Activated B cell treated with CpG ODN at 0.5 μM for 24 hours (primary cell): ENCODE results near the gene VAT1. TPM values are rescaled to one million over a fixed set of nuclear protein-coding genes. Genes with fewer than 3 reads are reported as not detected.
A peak's percentile ranks its signal among the peaks of the same experiment; 100 is the strongest.

ENCODE experiments used
- ATAC-seq: fragments of 200-7000 bp; cut with Tn5 transposase; one replicate; pipeline ENCODE4 v1.10.0; 2021; ENCODE audit warnings: low read depth, mild to moderate bottlenecking, moderate library complexity
- CTCF ChIA-PET: fragments of 350-600 bp; sonication (Branson Sonifier 250); formaldehyde crosslinking; loops from one replicate; lab custom pipeline; 2021; ENCODE audit warnings: antibody characterized with exemption; lab: Charles Lee
- POLR2A ChIA-PET: fragments of 350-600 bp; sonication (Branson Sonifier 250); formaldehyde crosslinking; loops from one replicate; lab custom pipeline; 2021; ENCODE audit warnings: antibody characterized with exemption; lab: Charles Lee
- DNase-seq: peaks from one replicate; pipeline ENCODE4 v3.0.0; 2022
- H3K27ac Mint-ChIP-seq: one replicate; pipeline ENCODE4 v1.8.0; 2020; ENCODE audit warnings: mixed read lengths
- H3K27me3 Mint-ChIP-seq: one replicate; pipeline ENCODE4 v1.8.0; 2021; ENCODE audit warnings: mixed read lengths
- H3K36me3 Mint-ChIP-seq: one replicate; pipeline ENCODE4 v1.8.0; 2021; ENCODE audit warnings: low read depth, mixed read lengths
- H3K4me1 Mint-ChIP-seq: one replicate; pipeline ENCODE4 v1.8.0; 2021; ENCODE audit warnings: mixed read lengths
- H3K4me3 Mint-ChIP-seq: one replicate; pipeline ENCODE4 v1.8.0; 2020; ENCODE audit warnings: mild to moderate bottlenecking, mixed read lengths
- H3K9me3 Mint-ChIP-seq: one replicate; pipeline ENCODE4 v1.8.0; 2020; ENCODE audit warnings: mixed read lengths
- CTCF ChIP-seq: fragments of 200-600 bp; IDR thresholded peaks from one replicate; pipeline ENCODE4 v1.8.0; 2022; ENCODE audit warnings: antibody characterized with exemption, mild to moderate bottlenecking
- intact Hi-C: fragments of 100-400 bp; cut with micrococcal nuclease; formaldehyde crosslinking; loops from one replicate; pipeline ENCODE4 v1.15.1; 2024
- total RNA-seq: library from RNA; stranded (reverse); gene quantifications from 2 replicates; pipeline ENCODE4 v1.2.3, GENCODE V29; 2022

VAT1 gene
- total RNA-seq, 1 donor from 2014 or later = 34.4 TPM

DNA sequence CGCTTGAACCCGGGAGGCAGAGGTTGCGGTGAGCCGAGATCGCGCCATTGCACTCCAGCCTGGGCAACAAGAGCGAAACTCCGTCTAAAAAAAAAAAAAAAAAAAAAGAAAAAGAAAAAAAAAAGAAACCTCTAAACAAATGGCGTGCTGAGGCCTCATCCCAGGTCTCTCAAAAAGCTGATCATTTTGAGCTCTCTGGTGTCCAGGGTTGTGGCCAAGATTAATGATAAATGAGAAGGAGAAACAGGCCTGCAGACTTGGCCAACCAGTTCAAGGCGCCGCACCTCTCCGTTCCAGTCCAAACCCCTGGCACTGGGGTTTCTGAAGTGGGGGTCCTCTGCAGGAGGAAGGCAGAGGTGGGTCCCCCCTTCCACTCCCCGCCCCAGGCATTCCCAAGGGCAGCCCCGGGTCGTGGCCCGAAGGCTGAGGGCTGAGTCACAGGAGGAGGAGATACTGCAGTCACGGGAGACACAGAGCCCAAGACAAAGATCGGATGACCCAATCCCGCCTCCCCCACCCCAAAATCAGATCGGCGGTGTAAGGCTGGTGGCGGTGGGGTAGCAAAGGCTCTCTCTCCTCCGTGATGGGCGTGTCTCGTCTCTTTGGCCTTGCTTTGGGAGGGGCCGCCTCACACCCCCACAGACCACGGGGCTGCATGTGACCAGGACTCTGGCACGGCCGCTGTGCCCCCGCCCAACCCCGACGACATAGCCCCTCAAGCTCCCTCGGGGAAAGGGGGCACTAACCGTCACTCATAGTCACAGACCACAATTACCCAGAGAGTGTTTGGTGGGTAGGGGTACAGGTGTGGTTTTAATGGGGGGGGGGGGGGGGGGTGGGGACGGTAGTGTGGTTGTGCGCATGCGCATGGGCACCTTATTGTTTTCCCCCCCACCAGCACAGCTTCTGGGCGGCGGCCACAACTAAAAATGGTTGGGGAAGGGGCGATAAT lies 1.1 kb downstream of the VAT1 start:
- Mint-ChIP-seq H3K4me3 (peak overlapping the region; percentile 92), H3K27ac (peak overlapping the region; percentile 78), H3K9me3 (no peaks in the 10 kb centered on the region), H3K27me3 (no peaks in the 10 kb centered on the region), H3K4me1 (peaks cover 24% of the 10 kb centered on the region), H3K36me3 (peaks cover 13% of the 10 kb centered on the region)
- DNase-seq (peak; percentile 54), ATAC-seq (peak; percentile 3)
- intact Hi-C loops = loop anchor here (2.0 to 5.0 kb wide), 2 partner anchors 14 to 191 kb away; partner anchors contain the start of genes IFI35 and TMEM106A
- TF ChIP-seq CTCF = no peak
- ChIA-PET CTCF (no interaction called here), POLR2A (interaction anchor here (0.6 to 2.5 kb wide), 16 partner anchors 8 to 1100 kb away, joined by 3 to 22 read pairs (median 6); partner anchors contain the start of genes IFI35, RPL27, TMEM106A and VPS25)

GRCh38 chr17:43020030-43020621 lies 2.1 kb downstream of the VAT1 start:
- ChIA-PET CTCF (no interaction called here), POLR2A (interaction anchor here (2.1 to 2.5 kb wide), 4 partner anchors 7 to 348 kb away, joined by 10 to 22 read pairs (median 16); partner anchors contain the start of genes IFI35 and TMEM106A)
- H3K9me3 Mint-ChIP-seq = no peaks in the 10 kb centered on the region
- DNase-seq (no peak), ATAC-seq (no peak)
- H3K27me3 Mint-ChIP-seq = no peaks in the 10 kb centered on the region
- H3K36me3 Mint-ChIP-seq = peaks cover 22% of the 10 kb centered on the region
- H3K4me1 Mint-ChIP-seq = peaks cover 21% of the 10 kb centered on the region
- peak overlapping the region; percentile 92 for H3K4me3 Mint-ChIP-seq
- TF ChIP-seq CTCF = no peak
- intact Hi-C loops = loop anchor here (2.0 to 5.0 kb wide), 2 partner anchors 13 to 192 kb away; partner anchors contain the start of genes IFI35 and TMEM106A
- H3K27ac Mint-ChIP-seq = peak overlapping the region; percentile 41

GRCh38 chr17:43019418-43019817 lies 2.8 kb downstream of the VAT1 start:
- ChIA-PET CTCF (no interaction called here), POLR2A (no interaction called here)
- TF ChIP-seq CTCF = no peak
- Mint-ChIP-seq H3K27me3 (no peaks in the 10 kb centered on the region), H3K4me1 (peaks cover 16% of the 10 kb centered on the region), H3K36me3 (peaks cover 26% of the 10 kb centered on the region), H3K4me3 (no peak overlapping the region), H3K27ac (no peak overlapping the region), H3K9me3 (no peaks in the 10 kb centered on the region)
- ATAC-seq (no peak), DNase-seq (no peak)
- intact Hi-C loops = no loop called here

GRCh38 chr17:43018932-43019331 lies 3.3 kb downstream of the VAT1 start:
- ATAC-seq (no peak), DNase-seq (no peak)
- Mint-ChIP-seq H3K4me1 (peaks cover 11% of the 10 kb centered on the region), H3K36me3 (peaks cover 31% of the 10 kb centered on the region), H3K27me3 (no peaks in the 10 kb centered on the region), H3K27ac (no peak overlapping the region), H3K9me3 (no peaks in the 10 kb centered on the region), H3K4me3 (no peak overlapping the region)
- TF ChIP-seq CTCF = no peak
- ChIA-PET CTCF (no interaction called here), POLR2A (interaction anchor here (0.5 to 0.6 kb wide), 2 partner anchors 11 to 295 kb away, joined by 3 to 4 read pairs; no protein-coding TSS in a partner anchor)
- intact Hi-C loops = no loop called here
